Measurements from ENCODE around the gene NBAS. TPM values are rescaled to one million over a fixed set of nuclear protein-coding genes. Genes with fewer than 3 reads are reported as not detected.

Gene NBAS
- total and polyA plus RNA-seq, 9 of the 15 experiments (the other 6 are each of a cell fraction or from before 2014, with no cell fraction given): 15.3 to 94.4 (median 69.9) TPM

DNA sequence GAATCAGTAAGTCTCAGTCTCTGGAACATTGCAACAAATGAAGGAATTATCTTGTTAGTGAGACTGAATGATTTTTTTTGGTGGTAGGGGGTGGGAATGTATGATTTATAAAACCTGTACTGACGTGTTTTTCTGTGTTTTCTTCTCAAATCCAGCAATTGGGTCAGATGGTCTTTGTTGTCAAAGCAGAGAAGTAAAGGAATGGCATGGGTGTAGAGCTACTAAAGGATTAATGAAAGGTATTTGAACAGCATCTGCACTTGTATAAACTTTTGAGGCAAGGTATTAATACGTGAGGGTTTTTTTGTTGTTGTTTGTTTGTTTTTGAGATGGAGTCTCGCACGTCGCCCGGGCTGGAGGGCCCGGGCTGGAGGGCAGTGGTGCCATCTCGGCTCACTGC is 41.3 kb upstream of the NBAS start:
- no peak overlapping the region for H3K4me3 ChIP-seq
- H3K36me3 ChIP-seq (ENCODE audit: control insufficient read depth, insufficient read depth, low read length): peaks cover 98% of the 10 kb centered on the region
- ChIA-PET CTCF (ENCODE audit: low intra/inter-chr PET ratio) (no interaction called here), POLR2A (interaction anchor here (1.4 kb wide), 1 partner anchor 31 kb away, joined by 5 read pairs; no protein-coding TSS in a partner anchor)
- H3K4me2 ChIP-seq (ENCODE audit: insufficient read depth, low read length): no peak overlapping the region
- H3K27me3 ChIP-seq (ENCODE audit: control insufficient read depth in 2 of 2, insufficient read depth in 2 of 2, low read length in 2 of 2): no peaks in the 10 kb centered on the region
- in situ Hi-C loops (cut with MboI) (no loop called here), intact Hi-C loops (cut with micrococcal nuclease) (no loop called here)
- DNase-seq (ENCODE audit: extremely low read depth in 1 of 4, low spot score in 3 of 4) (no peak), ATAC-seq (no peak), FAIRE-seq (no peak)
- no TSS peak for BruUV-seq (replicated peaks)
- no peak overlapping the region for H3K9ac ChIP-seq (ENCODE audit: insufficient read depth in 1 of 2, low read depth in 2 of 2, low read length in 2 of 2)
- no peaks in the 10 kb centered on the region for H3K9me1 ChIP-seq (ENCODE audit: control insufficient read depth, insufficient read depth, low read length)
- H3K79me2 ChIP-seq (ENCODE audit: control insufficient read depth, insufficient read depth, low read length): 0 out of 3 replicates have a peak, but pooled peaks cover 3% of the 10 kb centered on the region
- H3K9me3 ChIP-seq (replicated peaks; ENCODE audit: control insufficient read depth, insufficient read depth, low read depth, low read length): no peaks in the 10 kb centered on the region
- H3K4me1 ChIP-seq (replicated peaks in 1 of 2; ENCODE audit: control insufficient read depth in 2 of 2, insufficient read depth in 2 of 2, low read length in 2 of 2): no peaks in the 10 kb centered on the region
- WGBS (ENCODE audit: insufficient coverage, low coverage, missing lambda C conversion rate): 96% methylated on average over 8 of the region's 8 CpGs
- no peaks in the 10 kb centered on the region for H4K20me1 ChIP-seq (replicated peaks; ENCODE audit: control insufficient read depth, insufficient read depth, low read length)
- H3K27ac ChIP-seq (ENCODE audit: extremely low read depth, low read depth, low read length): no peak overlapping the region
- no peak overlapping the region for H2AFZ ChIP-seq (ENCODE audit: low read depth, low read length)
- TF ChIP-seq KLF1 (tag; IDR thresholded peaks at IDR 0.05): no peak
- TF ChIP-seq, protein P1, sequence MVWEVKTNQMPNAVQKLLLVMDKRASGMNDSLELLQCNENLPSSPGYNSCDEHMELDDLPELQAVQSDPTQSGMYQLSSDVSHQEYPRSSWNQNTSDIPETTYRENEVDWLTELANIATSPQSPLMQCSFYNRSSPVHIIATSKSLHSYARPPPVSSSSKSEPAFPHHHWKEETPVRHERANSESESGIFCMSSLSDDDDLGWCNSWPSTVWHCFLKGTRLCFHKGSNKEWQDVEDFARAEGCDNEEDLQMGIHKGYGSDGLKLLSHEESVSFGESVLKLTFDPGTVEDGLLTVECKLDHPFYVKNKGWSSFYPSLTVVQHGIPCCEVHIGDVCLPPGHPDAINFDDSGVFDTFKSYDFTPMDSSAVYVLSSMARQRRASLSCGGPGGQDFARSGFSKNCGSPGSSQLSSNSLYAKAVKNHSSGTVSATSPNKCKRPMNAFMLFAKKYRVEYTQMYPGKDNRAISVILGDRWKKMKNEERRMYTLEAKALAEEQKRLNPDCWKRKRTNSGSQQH (CRISPR knock-in tag; IDR thresholded peaks at IDR 0.05): no peak
- TF ChIP-seq, protein P2, sequence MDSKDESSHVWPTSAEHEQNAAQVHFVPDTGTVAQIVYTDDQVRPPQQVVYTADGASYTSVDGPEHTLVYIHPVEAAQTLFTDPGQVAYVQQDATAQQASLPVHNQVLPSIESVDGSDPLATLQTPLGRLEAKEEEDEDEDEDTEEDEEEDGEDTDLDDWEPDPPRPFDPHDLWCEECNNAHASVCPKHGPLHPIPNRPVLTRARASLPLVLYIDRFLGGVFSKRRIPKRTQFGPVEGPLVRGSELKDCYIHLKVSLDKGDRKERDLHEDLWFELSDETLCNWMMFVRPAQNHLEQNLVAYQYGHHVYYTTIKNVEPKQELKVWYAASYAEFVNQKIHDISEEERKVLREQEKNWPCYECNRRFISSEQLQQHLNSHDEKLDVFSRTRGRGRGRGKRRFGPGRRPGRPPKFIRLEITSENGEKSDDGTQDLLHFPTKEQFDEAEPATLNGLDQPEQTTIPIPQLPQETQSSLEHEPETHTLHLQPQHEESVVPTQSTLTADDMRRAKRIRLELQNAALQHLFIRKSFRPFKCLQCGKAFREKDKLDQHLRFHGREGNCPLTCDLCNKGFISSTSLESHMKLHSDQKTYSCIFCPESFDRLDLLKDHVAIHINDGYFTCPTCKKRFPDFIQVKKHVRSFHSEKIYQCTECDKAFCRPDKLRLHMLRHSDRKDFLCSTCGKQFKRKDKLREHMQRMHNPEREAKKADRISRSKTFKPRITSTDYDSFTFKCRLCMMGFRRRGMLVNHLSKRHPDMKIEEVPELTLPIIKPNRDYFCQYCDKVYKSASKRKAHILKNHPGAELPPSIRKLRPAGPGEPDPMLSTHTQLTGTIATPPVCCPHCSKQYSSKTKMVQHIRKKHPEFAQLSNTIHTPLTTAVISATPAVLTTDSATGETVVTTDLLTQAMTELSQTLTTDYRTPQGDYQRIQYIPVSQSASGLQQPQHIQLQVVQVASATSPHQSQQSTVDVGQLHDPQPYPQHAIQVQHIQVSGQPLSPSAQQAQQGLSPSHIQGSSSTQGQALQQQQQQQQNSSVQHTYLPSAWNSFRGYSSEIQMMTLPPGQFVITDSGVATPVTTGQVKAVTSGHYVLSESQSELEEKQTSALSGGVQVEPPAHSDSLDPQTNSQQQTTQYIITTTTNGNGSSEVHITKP (IDR thresholded peaks at IDR 0.05; ENCODE audit: partially characterized antibody): no peak
- TF ChIP-seq ZBTB1 (CRISPR knock-in tag; IDR thresholded peaks at IDR 0.05; ENCODE audit: borderline replicate concordance, low read depth): no peak
- TF ChIP-seq BMI1 (IDR thresholded peaks at IDR 0.05; ENCODE audit: low read length): no peak
- TF ChIP-seq, protein P3, sequence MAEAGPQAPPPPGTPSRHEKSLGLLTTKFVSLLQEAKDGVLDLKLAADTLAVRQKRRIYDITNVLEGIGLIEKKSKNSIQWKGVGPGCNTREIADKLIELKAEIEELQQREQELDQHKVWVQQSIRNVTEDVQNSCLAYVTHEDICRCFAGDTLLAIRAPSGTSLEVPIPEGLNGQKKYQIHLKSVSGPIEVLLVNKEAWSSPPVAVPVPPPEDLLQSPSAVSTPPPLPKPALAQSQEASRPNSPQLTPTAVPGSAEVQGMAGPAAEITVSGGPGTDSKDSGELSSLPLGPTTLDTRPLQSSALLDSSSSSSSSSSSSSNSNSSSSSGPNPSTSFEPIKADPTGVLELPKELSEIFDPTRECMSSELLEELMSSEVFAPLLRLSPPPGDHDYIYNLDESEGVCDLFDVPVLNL (CRISPR knock-in tag; IDR thresholded peaks at IDR 0.05; ENCODE audit: low read depth): no peak
- TF ChIP-seq, protein P4, sequence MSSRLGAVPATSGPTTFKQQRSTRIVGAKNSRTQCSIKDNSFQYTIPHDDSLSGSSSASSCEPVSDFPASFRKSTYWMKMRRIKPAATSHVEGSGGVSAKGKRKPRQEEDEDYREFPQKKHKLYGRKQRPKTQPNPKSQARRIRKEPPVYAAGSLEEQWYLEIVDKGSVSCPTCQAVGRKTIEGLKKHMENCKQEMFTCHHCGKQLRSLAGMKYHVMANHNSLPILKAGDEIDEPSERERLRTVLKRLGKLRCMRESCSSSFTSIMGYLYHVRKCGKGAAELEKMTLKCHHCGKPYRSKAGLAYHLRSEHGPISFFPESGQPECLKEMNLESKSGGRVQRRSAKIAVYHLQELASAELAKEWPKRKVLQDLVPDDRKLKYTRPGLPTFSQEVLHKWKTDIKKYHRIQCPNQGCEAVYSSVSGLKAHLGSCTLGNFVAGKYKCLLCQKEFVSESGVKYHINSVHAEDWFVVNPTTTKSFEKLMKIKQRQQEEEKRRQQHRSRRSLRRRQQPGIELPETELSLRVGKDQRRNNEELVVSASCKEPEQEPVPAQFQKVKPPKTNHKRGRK (tag; IDR thresholded peaks at IDR 0.05): no peak
- no peak for TF ChIP-seq CTBP1 (IDR thresholded peaks at IDR 0.05; ENCODE audit: borderline replicate concordance)
- TF ChIP-seq MAZ (CRISPR knock-in tag; conservative IDR thresholded peaks at IDR 0.05 in 1 of 2, IDR thresholded peaks at IDR 0.05 in 1 of 2): no peak
- TF ChIP-seq, protein P5, sequence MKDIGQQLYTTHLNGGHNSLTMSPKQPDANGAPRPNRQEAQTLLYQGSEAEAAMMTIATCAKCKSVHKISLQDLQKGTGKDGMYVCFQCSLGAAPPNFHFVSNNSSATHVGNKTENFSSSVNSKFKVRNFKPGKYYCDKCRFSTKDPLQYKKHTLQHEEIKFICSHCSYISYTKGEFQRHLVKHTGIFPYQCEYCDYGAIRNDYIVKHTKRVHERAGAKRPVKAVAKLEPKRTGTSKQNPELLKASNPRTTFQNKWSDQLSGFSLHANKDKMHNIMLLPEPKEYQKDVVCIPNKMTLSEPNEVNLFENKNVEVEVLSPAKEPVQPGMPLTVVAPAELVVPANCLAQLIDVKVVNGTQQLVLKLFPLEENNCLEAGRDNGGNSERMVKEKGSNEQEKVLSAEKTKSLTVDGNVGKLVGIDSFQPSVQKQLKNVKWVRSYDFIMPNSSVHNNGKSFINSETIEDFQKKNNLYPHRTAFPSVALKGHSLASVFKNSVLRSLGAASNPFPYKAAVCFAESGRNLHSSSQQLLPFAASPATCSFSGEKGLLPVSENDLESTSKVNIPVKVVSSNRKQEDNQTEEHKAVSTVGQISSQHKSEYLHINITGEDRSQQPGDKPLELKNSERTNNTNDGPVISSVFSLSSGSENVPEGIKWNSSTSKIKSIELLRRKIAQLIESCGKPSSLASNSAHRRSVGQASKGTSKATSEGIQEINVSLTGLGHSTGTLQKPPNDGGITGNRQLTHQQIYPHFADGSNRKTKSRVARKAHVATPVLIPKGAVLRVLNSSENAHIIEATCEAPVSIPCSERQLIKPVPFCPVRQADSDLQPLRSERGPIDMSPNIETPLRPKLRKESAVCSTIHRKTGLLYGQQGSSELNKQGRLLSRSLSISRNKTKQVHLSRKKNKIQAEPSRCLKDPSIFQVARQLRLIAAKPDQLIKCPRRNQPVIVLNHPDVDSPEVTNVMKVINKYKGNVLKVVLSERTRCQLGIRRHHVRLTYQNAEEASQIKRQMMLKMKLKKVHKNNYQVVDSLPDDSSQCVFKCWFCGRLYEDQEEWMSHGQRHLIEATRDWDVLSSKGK (CRISPR knock-in tag; IDR thresholded peaks at IDR 0.05): no peak
- TF ChIP-seq POLR2A (conservative IDR thresholded peaks at IDR 0.05): no peak

Measured in K562 (cell line).